Kidney (tissue), 14 donors: ENCODE results near the gene NTF3. TPM values are rescaled to one million over a fixed set of nuclear protein-coding genes. Genes with fewer than 3 reads are reported as not detected.

ENCODE experiments used
- DNase-seq, 5 donors: peaks; one replicate each; pipeline ENCODE4 v3.0.0-alpha.2; 2013 to 2020
- FAIRE-seq: peaks from 2 replicates; lab custom pipeline; 2012; peaks lifted over from hg19 to GRCh38; lab: Jason Lieb, UNC
- H3K27ac ChIP-seq, 2 donors: one replicate each; pipeline ENCODE4 v1.7.0; 2013; ENCODE audit warnings: low read depth in 2 of 2, low read length in 2 of 2, inconsistent platforms in 1 of 2
- H3K27me3 ChIP-seq: one replicate; pipeline ENCODE4 v1.7.1; 2013; ENCODE audit warnings: low read length, inconsistent platforms; ENCODE audit not compliant: control insufficient read depth, insufficient read depth
- H3K36me3 ChIP-seq, 3 donors: one replicate each; pipeline versions ENCODE4 v1.7.0 to v1.7.1; 2013; ENCODE audit warnings: low read length in 3 of 3, control low read depth in 1 of 3, inconsistent platforms in 1 of 3; ENCODE audit not compliant: insufficient read depth in 3 of 3, control insufficient read depth in 2 of 3
- H3K4me1 ChIP-seq, 3 donors: one replicate each; pipeline versions ENCODE4 v1.7.0 to v1.7.1; 2013; ENCODE audit warnings: low read length in 3 of 3, inconsistent platforms in 1 of 3, low read depth in 1 of 3; ENCODE audit not compliant: control insufficient read depth in 2 of 3, insufficient read depth in 2 of 3
- H3K4me3 ChIP-seq, 3 donors: one replicate each; pipeline versions ENCODE4 v1.7.0 to v1.8.1; 2013; ENCODE audit warnings: low read length in 3 of 3, control low read depth in 1 of 3, inconsistent platforms in 1 of 3
- H3K9ac ChIP-seq, 3 donors: one replicate each; pipeline versions ENCODE4 v1.7.0 to v1.7.1; 2013; ENCODE audit warnings: low read length in 3 of 3, control low read depth in 1 of 3, inconsistent platforms in 1 of 3
- H3K9me3 ChIP-seq, 3 donors: one replicate each; pipeline versions ENCODE4 v1.7.0 to v1.7.1; 2013; ENCODE audit warnings: low read length in 3 of 3, control low read depth in 1 of 3, inconsistent platforms in 1 of 3; ENCODE audit not compliant: control insufficient read depth in 2 of 3, insufficient read depth in 1 of 3
- CTCF ChIP-seq: IDR thresholded peaks from 3 replicates; pipeline ENCODE4 v1.5.1; 2012; ENCODE audit warnings: mild to moderate bottlenecking, moderate library complexity, borderline replicate concordance; ENCODE audit not compliant: insufficient read depth; ENCODE audit errors: extremely low read depth
- intact Hi-C: fragments of 100-400 bp; cut with DNase I; formaldehyde crosslinking; loops from one replicate; pipeline ENCODE4 v1.11.1; 2022
- polyA plus RNA-seq: library from polyadenylated mRNA; stranded (reverse); fragments of 350-450 nt; fragmentation: Illumina TruSeq; extraction: RNeasy Lipid Tissue Mini Kit (QIAGEN cat#74804); gene quantifications from one replicate; pipeline ENCODE4 v1.2.3, GENCODE V29; 2014; ENCODE audit warnings: low read depth, low replicate concordance; ENCODE audit not compliant: insufficient read depth
- total RNA-seq: library from RNA; stranded (reverse); fragmentation: NEBNext Ultra II Directional; extraction: Animal tissue kit (Norgen Biotek cat#: 25700); gene quantifications from one replicate; pipeline ENCODE4 v1.2.1, GENCODE V29; 2021
- donor health status: control.
- donor health status: control.
- donor health status: control.
- donor health status: control.
- donor health status: control.
- donor health status: DM: yes; HTN: yes; CAD: no.
- donor health status: Normal renal cell carcinoma (clear cell type).

The NTF3 gene
- total and polyA plus RNA-seq, 2 donors from 2014 or later: 2.9 to 3.5 TPM

- FAIRE-seq (no peak), DNase-seq (no peak)
- no peaks in the 10 kb centered on the region for H3K4me1 ChIP-seq
- TF ChIP-seq CTCF: no peak
- H3K9me3 ChIP-seq: no peaks in the 10 kb centered on the region
- no peak overlapping the region for H3K27ac ChIP-seq
- H3K36me3 ChIP-seq: no peaks in the 10 kb centered on the region
- H3K4me3 ChIP-seq: no peak overlapping the region
- H3K9ac ChIP-seq: no peak overlapping the region
- intact Hi-C loops: no loop called here
- no peaks in the 10 kb centered on the region for H3K27me3 ChIP-seq
Observed at GRCh38 chr12:5447320-5447719, 15.4 kb downstream of the NTF3 start.

DNA sequence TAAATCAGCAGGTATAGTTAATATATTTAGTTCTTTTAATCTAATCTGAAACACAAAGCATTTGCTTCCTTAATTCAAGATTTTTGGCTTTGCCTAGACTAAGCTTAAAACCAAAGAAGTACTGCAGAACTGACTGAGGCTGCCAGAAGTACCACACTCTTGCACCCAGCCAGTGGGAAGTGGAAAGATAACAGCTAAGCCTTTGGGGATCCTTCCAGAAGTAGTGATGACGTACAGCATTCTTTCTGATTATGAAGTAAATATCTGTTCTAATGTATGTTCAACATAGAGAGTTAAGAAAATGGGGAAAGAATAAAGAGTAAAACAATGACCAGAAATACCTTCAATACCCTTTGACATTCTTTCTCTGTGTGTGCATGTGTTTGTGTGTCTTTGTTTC is 19.3 kb downstream of the NTF3 start:
- Histone ChIP-seq H3K36me3 (no peaks in the 10 kb centered on the region), H3K4me1 (no peaks in the 10 kb centered on the region), H3K9me3 (no peaks in the 10 kb centered on the region), H3K4me3 (no peak overlapping the region), H3K9ac (no peak overlapping the region), H3K27me3 (no peaks in the 10 kb centered on the region), H3K27ac (no peak overlapping the region)
- intact Hi-C loops: no loop called here
- TF ChIP-seq CTCF: no peak
- no peak for DNase-seq
- FAIRE-seq: no peak

DNA sequence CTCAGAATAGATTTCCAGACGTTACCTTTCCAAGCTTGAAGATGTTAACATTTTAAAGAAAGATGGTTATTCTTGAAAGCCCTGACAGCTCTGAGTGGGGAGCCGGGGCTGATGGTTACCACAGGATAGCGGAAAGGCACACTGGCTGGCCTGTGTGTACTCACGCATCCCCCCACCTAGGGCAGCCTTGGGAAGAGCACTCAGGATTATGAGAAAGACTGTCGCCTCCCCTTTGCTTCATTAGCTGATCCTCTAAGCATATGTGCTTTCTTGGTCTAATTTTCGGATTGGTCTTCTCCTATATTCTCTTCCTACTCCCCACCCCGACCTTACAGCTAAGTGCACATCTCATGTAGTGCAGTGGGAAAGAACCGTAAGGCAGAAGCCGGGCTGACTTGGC is 20.7 kb downstream of the NTF3 start:
- no peak overlapping the region for H3K27ac ChIP-seq
- H3K4me1 ChIP-seq: peaks cover 0 to 8% (median 4%) of the 10 kb centered on the region in 3 donors
- intact Hi-C loops: no loop called here
- no peak overlapping the region for H3K4me3 ChIP-seq
- no peaks in the 10 kb centered on the region for H3K36me3 ChIP-seq
- no peak overlapping the region for H3K9ac ChIP-seq
- no peak for TF ChIP-seq CTCF
- DNase-seq (no peak), FAIRE-seq (no peak)
- no peaks in the 10 kb centered on the region for H3K27me3 ChIP-seq
- H3K9me3 ChIP-seq: no peaks in the 10 kb centered on the region

- Histone ChIP-seq H3K4me3 (no peak overlapping the region), H3K9ac (no peak overlapping the region), H3K27ac (no peak overlapping the region), H3K27me3 (no peaks in the 10 kb centered on the region), H3K4me1 (peaks cover 0 to 10% (median 4%) of the 10 kb centered on the region in 3 donors), H3K36me3 (no peaks in the 10 kb centered on the region), H3K9me3 (no peaks in the 10 kb centered on the region)
- no peak for TF ChIP-seq CTCF
- FAIRE-seq (no peak), DNase-seq (peak in 1 of 5 donors; percentile 17)
- intact Hi-C loops: no loop called here
Observed at GRCh38 chr12:5453466-5453865, 21.6 kb downstream of the NTF3 start.
